HepG2 (cell line): ENCODE measurements around the gene HYAL1. TPM values are rescaled to one million over a fixed set of nuclear protein-coding genes. Genes with fewer than 3 reads are reported as not detected.

Experiments used
- ATM ChIP-seq: fragments of 450-650 bp; IDR thresholded peaks from 2 replicates; pipeline ENCODE4 v1.7.1; 2017; ENCODE audit warnings: mild to moderate bottlenecking, borderline replicate concordance
- CBX1 ChIP-seq: IDR thresholded peaks from one replicate; pipeline ENCODE4 v1.6.1; 2016; ENCODE audit warnings: antibody characterized with exemption, low read depth
- GATAD1 ChIP-seq: IDR thresholded peaks from 2 replicates; pipeline ENCODE4 v1.6.1; 2016; ENCODE audit warnings: missing genetic modification reagents, missing compliant biosample characterization
- SETDB1 ChIP-seq: sonication (generic); formaldehyde crosslinking; IDR thresholded peaks from 2 replicates; pipeline ENCODE4 v1.5.1; 2020; ENCODE audit warnings: missing genetic modification reagents, mild to moderate bottlenecking, borderline replicate concordance
- ZBTB7B ChIP-seq: sonication (generic); formaldehyde crosslinking; IDR thresholded peaks from 2 replicates; pipeline ENCODE4 v1.4.0; 2020; ENCODE audit warnings: missing genetic modification reagents
- ZC3H13 ChIP-seq: sonication (generic); formaldehyde crosslinking; IDR thresholded peaks from 2 replicates; pipeline ENCODE4 v1.8.1; 2023; ENCODE audit warnings: mild to moderate bottlenecking, missing genetic modification reagents, moderate library complexity
- ZKSCAN1 ChIP-seq: fragments of 150-350 bp; IDR thresholded peaks from 2 replicates; pipeline ENCODE4 v1.6.1; 2014; ENCODE audit warnings: low read length
- ZNF749 ChIP-seq: sonication (generic); formaldehyde crosslinking; IDR thresholded peaks from 2 replicates; pipeline ENCODE4 v1.8.0; 2022; ENCODE audit warnings: mild to moderate bottlenecking, missing genetic modification reagents, moderate library complexity, borderline replicate concordance
- polyA plus RNA-seq, 8 experiments: library from polyadenylated mRNA; depleted of rRNA in 3 of 8; stranded (reverse) in 7 of 8; unstranded in 1 of 8; fragments of >200 nt; fragmentation: Illumina TruSeq in 4 of 8; extraction: Trizol in 4 of 8; gene quantifications; 2 replicates each; pipeline versions ENCODE4 v1.2.1 to v1.2.3, GENCODE V29; 2011 to 2016; ENCODE audit warnings: low read depth in 4 of 8, missing spikeins in 1 of 8, mixed read lengths in 1 of 8; ENCODE audit not compliant: insufficient read depth in 1 of 8
- total RNA-seq, 5 experiments: library from RNA; depleted of rRNA; stranded (reverse); fragments of >200 nt; fragmentation: Illumina TruSeq; extraction: Trizol; gene quantifications; 2 replicates each; pipeline ENCODE4 v1.2.3, GENCODE V29; 2016; ENCODE audit warnings: low read depth in 1 of 5
- TF ChIP-seq, protein P1 (sequence below): sonication (generic); formaldehyde crosslinking; IDR thresholded peaks from 2 replicates; pipeline ENCODE4 v1.9.0; 2021; ENCODE audit warnings: missing genetic modification reagents, borderline replicate concordance
- TF ChIP-seq, protein P2 (sequence below): IDR thresholded peaks from 2 replicates; pipeline ENCODE4 v1.6.1; 2016
- TF ChIP-seq, protein P3 (sequence below): sonication (generic); formaldehyde crosslinking; IDR thresholded peaks from 2 replicates; pipeline ENCODE4 v1.5.1; 2020; ENCODE audit warnings: missing genetic modification reagents, mild to moderate bottlenecking, borderline replicate concordance
- TF ChIP-seq, protein P4 (sequence below): sonication (generic); formaldehyde crosslinking; IDR thresholded peaks from 2 replicates; pipeline ENCODE4 v1.8.0; 2022; ENCODE audit warnings: missing genetic modification reagents, mild to moderate bottlenecking, moderate library complexity, borderline replicate concordance
- TF ChIP-seq, protein P5 (sequence below): sonication (generic); formaldehyde crosslinking; IDR thresholded peaks from 2 replicates; pipeline ENCODE4 v1.8.1; 2023; ENCODE audit warnings: mild to moderate bottlenecking, missing genetic modification reagents
- TF ChIP-seq, protein P6 (sequence below): sonication (generic); formaldehyde crosslinking; IDR thresholded peaks from 2 replicates; pipeline ENCODE4 v1.9.0; 2021; ENCODE audit warnings: missing genetic modification reagents, mild to moderate bottlenecking, borderline replicate concordance
- TF ChIP-seq, protein P7 (sequence below): sonication (generic); formaldehyde crosslinking; IDR thresholded peaks from 2 replicates; pipeline ENCODE4 v1.5.1; 2020; ENCODE audit warnings: missing genetic modification reagents, mild to moderate bottlenecking, borderline replicate concordance

Gene HYAL1
- total and polyA plus RNA-seq, 2 of the 13 experiments (the other 11 are each of a cell fraction or from before 2014, with no cell fraction given), result 76.5 to 193 TPM

DNA sequence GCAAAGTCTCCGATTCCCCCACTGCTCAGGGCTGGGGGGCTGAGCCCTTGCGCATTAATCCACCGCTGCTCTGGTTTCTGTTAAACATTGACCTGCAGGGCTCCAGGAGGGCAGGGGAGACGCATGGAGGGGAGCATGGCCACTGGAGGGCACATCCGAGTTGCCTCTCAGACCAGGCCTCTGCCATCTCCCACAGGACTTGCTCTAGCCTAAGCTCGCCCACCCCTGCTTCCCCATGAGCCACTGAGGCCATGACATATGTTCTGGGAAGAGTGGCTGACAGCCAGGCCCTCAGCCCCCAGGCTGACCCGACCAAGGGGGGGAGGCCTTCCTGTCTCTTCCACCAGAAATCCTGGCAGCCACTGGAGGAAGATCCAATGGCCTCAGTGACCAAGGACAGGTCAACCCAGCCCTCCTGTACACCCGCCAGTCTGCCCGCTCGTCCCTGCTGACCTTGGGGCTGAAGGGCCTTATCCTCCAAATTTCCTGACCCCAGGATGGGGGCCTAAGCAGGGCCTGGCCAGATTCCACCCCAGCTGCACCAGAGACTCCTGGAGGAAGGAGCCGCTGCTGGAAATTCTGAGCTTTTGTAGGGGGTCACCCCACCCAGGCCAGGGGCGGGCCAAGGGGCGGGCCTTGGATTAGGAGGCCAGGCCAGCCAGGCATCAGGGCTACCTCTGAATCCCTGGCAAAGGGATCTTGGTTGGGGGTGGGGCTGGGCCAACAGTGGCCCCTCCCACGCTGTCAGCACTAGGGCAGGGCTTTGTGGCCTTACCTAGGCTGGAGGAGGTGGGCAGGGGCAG, at the start of gene HYAL1 (continued):
- TF ChIP-seq, protein P1, sequence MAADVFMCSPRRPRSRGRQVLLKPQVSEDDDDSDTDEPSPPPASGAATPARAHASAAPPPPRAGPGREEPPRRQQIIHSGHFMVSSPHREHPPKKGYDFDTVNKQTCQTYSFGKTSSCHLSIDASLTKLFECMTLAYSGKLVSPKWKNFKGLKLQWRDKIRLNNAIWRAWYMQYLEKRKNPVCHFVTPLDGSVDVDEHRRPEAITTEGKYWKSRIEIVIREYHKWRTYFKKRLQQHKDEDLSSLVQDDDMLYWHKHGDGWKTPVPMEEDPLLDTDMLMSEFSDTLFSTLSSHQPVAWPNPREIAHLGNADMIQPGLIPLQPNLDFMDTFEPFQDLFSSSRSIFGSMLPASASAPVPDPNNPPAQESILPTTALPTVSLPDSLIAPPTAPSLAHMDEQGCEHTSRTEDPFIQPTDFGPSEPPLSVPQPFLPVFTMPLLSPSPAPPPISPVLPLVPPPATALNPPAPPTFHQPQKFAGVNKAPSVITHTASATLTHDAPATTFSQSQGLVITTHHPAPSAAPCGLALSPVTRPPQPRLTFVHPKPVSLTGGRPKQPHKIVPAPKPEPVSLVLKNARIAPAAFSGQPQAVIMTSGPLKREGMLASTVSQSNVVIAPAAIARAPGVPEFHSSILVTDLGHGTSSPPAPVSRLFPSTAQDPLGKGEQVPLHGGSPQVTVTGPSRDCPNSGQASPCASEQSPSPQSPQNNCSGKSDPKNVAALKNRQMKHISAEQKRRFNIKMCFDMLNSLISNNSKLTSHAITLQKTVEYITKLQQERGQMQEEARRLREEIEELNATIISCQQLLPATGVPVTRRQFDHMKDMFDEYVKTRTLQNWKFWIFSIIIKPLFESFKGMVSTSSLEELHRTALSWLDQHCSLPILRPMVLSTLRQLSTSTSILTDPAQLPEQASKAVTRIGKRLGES (CRISPR knock-in tag), result 0 out of 2 replicates have a peak, but pooled peaks have one; percentile 28
- TF ChIP-seq, protein P2, sequence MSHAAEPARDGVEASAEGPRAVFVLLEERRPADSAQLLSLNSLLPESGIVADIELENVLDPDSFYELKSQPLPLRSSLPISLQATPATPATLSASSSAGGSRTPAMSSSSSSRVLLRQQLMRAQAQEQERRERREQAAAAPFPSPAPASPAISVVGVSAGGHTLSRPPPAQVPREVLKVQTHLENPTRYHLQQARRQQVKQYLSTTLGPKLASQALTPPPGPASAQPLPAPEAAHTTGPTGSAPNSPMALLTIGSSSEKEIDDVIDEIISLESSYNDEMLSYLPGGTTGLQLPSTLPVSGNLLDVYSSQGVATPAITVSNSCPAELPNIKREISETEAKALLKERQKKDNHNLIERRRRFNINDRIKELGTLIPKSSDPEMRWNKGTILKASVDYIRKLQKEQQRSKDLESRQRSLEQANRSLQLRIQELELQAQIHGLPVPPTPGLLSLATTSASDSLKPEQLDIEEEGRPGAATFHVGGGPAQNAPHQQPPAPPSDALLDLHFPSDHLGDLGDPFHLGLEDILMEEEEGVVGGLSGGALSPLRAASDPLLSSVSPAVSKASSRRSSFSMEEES (CRISPR knock-in tag), result no peak
- TF ChIP-seq, protein P3, sequence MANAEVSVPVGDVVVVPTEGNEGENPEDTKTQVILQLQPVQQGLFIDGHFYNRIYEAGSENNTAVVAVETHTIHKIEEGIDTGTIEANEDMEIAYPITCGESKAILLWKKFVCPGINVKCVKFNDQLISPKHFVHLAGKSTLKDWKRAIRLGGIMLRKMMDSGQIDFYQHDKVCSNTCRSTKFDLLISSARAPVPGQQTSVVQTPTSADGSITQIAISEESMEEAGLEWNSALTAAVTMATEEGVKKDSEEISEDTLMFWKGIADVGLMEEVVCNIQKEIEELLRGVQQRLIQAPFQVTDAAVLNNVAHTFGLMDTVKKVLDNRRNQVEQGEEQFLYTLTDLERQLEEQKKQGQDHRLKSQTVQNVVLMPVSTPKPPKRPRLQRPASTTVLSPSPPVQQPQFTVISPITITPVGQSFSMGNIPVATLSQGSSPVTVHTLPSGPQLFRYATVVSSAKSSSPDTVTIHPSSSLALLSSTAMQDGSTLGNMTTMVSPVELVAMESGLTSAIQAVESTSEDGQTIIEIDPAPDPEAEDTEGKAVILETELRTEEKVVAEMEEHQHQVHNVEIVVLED (CRISPR knock-in tag), result peak; percentile 37
- TF ChIP-seq, protein P4, sequence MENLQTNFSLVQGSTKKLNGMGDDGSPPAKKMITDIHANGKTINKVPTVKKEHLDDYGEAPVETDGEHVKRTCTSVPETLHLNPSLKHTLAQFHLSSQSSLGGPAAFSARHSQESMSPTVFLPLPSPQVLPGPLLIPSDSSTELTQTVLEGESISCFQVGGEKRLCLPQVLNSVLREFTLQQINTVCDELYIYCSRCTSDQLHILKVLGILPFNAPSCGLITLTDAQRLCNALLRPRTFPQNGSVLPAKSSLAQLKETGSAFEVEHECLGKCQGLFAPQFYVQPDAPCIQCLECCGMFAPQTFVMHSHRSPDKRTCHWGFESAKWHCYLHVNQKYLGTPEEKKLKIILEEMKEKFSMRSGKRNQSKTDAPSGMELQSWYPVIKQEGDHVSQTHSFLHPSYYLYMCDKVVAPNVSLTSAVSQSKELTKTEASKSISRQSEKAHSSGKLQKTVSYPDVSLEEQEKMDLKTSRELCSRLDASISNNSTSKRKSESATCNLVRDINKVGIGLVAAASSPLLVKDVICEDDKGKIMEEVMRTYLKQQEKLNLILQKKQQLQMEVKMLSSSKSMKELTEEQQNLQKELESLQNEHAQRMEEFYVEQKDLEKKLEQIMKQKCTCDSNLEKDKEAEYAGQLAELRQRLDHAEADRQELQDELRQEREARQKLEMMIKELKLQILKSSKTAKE, result no peak
- no peak for TF ChIP-seq ZC3H13 (CRISPR knock-in tag)
- TF ChIP-seq, protein P5, sequence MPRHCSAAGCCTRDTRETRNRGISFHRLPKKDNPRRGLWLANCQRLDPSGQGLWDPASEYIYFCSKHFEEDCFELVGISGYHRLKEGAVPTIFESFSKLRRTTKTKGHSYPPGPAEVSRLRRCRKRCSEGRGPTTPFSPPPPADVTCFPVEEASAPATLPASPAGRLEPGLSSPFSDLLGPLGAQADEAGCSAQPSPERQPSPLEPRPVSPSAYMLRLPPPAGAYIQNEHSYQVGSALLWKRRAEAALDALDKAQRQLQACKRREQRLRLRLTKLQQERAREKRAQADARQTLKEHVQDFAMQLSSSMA, result no peak
- TF ChIP-seq, protein P6, sequence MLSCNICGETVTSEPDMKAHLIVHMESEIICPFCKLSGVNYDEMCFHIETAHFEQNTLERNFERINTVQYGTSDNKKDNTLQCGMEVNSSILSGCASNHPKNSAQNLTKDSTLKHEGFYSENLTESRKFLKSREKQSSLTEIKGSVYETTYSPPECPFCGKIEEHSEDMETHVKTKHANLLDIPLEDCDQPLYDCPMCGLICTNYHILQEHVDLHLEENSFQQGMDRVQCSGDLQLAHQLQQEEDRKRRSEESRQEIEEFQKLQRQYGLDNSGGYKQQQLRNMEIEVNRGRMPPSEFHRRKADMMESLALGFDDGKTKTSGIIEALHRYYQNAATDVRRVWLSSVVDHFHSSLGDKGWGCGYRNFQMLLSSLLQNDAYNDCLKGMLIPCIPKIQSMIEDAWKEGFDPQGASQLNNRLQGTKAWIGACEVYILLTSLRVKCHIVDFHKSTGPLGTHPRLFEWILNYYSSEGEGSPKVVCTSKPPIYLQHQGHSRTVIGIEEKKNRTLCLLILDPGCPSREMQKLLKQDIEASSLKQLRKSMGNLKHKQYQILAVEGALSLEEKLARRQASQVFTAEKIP, result no peak
- TF ChIP-seq SETDB1 (CRISPR knock-in tag), result no peak
- no peak for TF ChIP-seq ATM
- TF ChIP-seq, protein P7, sequence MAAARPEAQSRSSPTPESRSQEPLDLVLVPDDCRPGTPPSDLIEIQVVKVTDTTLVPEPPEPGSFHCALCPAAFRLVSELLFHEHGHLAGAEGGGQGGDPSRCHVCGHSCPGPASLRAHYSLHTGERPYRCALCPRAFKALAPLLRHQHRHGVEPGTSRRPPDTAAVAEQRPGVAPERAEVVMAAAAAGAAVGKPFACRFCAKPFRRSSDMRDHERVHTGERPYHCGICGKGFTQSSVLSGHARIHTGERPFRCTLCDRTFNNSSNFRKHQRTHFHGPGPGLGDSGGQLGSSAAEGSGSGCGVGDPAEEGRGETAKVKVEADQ (CRISPR knock-in tag), result no peak
- TF ChIP-seq ZBTB7B (CRISPR knock-in tag), result peak; percentile 74
- TF ChIP-seq ZNF749 (CRISPR knock-in tag), result peak; percentile 72; the same call in 1 of the 2 replicates
- TF ChIP-seq CBX1, result no peak
- TF ChIP-seq ZKSCAN1, result 0 out of 2 replicates have a peak, but pooled peaks have one; percentile 27
- TF ChIP-seq GATAD1 (CRISPR knock-in tag), result peak; percentile 47; the same call in 1 of the 2 replicates
